HepG2 (cell line): ENCODE measurements around the gene DNAJC5. TPM values are rescaled to one million over a fixed set of nuclear protein-coding genes. Genes with fewer than 3 reads are reported as not detected.

ENCODE experiments used
- ARHGAP35 ChIP-seq: sonication (generic); formaldehyde crosslinking; IDR thresholded peaks from 2 replicates; pipeline ENCODE4 v1.9.0; 2022; ENCODE audit warnings: mild to moderate bottlenecking, inconsistent platforms, moderate library complexity, missing genetic modification reagents, borderline replicate concordance
- IKZF4 ChIP-seq: sonication (generic); formaldehyde crosslinking; IDR thresholded peaks from 2 replicates; pipeline ENCODE4 v1.5.1; 2020; ENCODE audit warnings: borderline replicate concordance, mild to moderate bottlenecking, low read depth, missing genetic modification reagents; ENCODE audit errors: not compliant biosample characterization
- LBX2 ChIP-seq: sonication (generic); formaldehyde crosslinking; IDR thresholded peaks from 2 replicates; pipeline ENCODE4 v1.5.0; 2020; ENCODE audit warnings: missing genetic modification reagents, mild to moderate bottlenecking, borderline replicate concordance
- NR2C2 ChIP-seq: sonication (generic); formaldehyde crosslinking; IDR thresholded peaks from 2 replicates; pipeline ENCODE4 v1.4.0; 2020; ENCODE audit warnings: missing genetic modification reagents, mild to moderate bottlenecking, moderate library complexity, borderline replicate concordance
- SNAI1 ChIP-seq: sonication (generic); formaldehyde crosslinking; IDR thresholded peaks from 2 replicates; pipeline ENCODE4 v1.5.0; 2020; ENCODE audit warnings: mild to moderate bottlenecking, missing genetic modification reagents, borderline replicate concordance
- TEF ChIP-seq: sonication (generic); formaldehyde crosslinking; IDR thresholded peaks from 2 replicates; pipeline ENCODE4 v1.5.0; 2020; ENCODE audit warnings: missing genetic modification reagents
- THYN1 ChIP-seq: sonication (generic); formaldehyde crosslinking; IDR thresholded peaks from 2 replicates; pipeline ENCODE4 v1.8.1; 2023; ENCODE audit warnings: low read depth, mild to moderate bottlenecking, moderate library complexity, missing genetic modification reagents, borderline replicate concordance
- ZNF142 ChIP-seq: sonication (generic); formaldehyde crosslinking; IDR thresholded peaks from 2 replicates; pipeline ENCODE4 v1.4.0; 2020; ENCODE audit warnings: missing genetic modification reagents
- ZNF207 ChIP-seq: fragments of 450-650 bp; IDR thresholded peaks from 2 replicates; pipeline ENCODE4 v1.6.1; 2016; ENCODE audit warnings: antibody characterized with exemption, borderline replicate concordance
- ZNF292 ChIP-seq: sonication (generic); formaldehyde crosslinking; IDR thresholded peaks from 2 replicates; pipeline ENCODE4 v1.8.1; 2022; ENCODE audit warnings: mild to moderate bottlenecking, low read depth, missing genetic modification reagents, borderline replicate concordance
- ZNF296 ChIP-seq: sonication (generic); formaldehyde crosslinking; conservative IDR thresholded peaks from 2 replicates; pipeline ENCODE4 v1.5.0; 2020; ENCODE audit warnings: mild to moderate bottlenecking, missing genetic modification reagents
- ZNF550 ChIP-seq: sonication (generic); formaldehyde crosslinking; IDR thresholded peaks from 2 replicates; pipeline ENCODE4 v1.4.0; 2020; ENCODE audit warnings: mild to moderate bottlenecking, missing genetic modification reagents, borderline replicate concordance
- ZNF615 ChIP-seq: sonication (generic); formaldehyde crosslinking; IDR thresholded peaks from 2 replicates; pipeline ENCODE4 v1.5.0; 2020; ENCODE audit warnings: mild to moderate bottlenecking, missing genetic modification reagents, borderline replicate concordance
- ZNF619 ChIP-seq: sonication (generic); formaldehyde crosslinking; IDR thresholded peaks from 2 replicates; pipeline ENCODE4 v1.4.0; 2020; ENCODE audit warnings: mild to moderate bottlenecking, missing genetic modification reagents
- ZNF672 ChIP-seq: sonication (generic); formaldehyde crosslinking; IDR thresholded peaks from 2 replicates; pipeline ENCODE4 v1.8.1; 2022; ENCODE audit warnings: missing genetic modification reagents
- ZNF740 ChIP-seq: sonication (generic); formaldehyde crosslinking; IDR thresholded peaks from 2 replicates; pipeline ENCODE4 v1.4.0; 2020; ENCODE audit warnings: missing genetic modification reagents
- ZNF781 ChIP-seq: sonication (generic); formaldehyde crosslinking; IDR thresholded peaks from 2 replicates; pipeline ENCODE4 v1.5.1; 2020; ENCODE audit warnings: borderline replicate concordance, mild to moderate bottlenecking, missing genetic modification reagents; ENCODE audit errors: not compliant biosample characterization
- polyA plus RNA-seq, 8 experiments: library from polyadenylated mRNA; depleted of rRNA in 3 of 8; stranded (reverse) in 7 of 8; unstranded in 1 of 8; fragments of >200 nt; fragmentation: Illumina TruSeq in 4 of 8; extraction: Trizol in 4 of 8; gene quantifications; 2 replicates each; pipeline versions ENCODE4 v1.2.1 to v1.2.3, GENCODE V29; 2011 to 2016; ENCODE audit warnings: low read depth in 4 of 8, missing spikeins in 1 of 8, mixed read lengths in 1 of 8; ENCODE audit not compliant: insufficient read depth in 1 of 8
- total RNA-seq, 5 experiments: library from RNA; depleted of rRNA; stranded (reverse); fragments of >200 nt; fragmentation: Illumina TruSeq; extraction: Trizol; gene quantifications; 2 replicates each; pipeline ENCODE4 v1.2.3, GENCODE V29; 2016; ENCODE audit warnings: low read depth in 1 of 5

Gene DNAJC5
- total and polyA plus RNA-seq, 2 of the 13 experiments (the other 11 are each of a cell fraction or from before 2014, with no cell fraction given), result 42.8 to 64.5 TPM

- TF ChIP-seq ZNF550 (CRISPR knock-in tag), result peak; percentile 94; the same call in 1 of the 2 replicates
- peak; percentile 97 for TF ChIP-seq ZNF740 (CRISPR knock-in tag)
- peak; percentile 95 for TF ChIP-seq NR2C2 (CRISPR knock-in tag)
- TF ChIP-seq THYN1, result peak; percentile 98; the same call in 1 of the 2 replicates
- TF ChIP-seq ZNF207, result no peak
- TF ChIP-seq ZNF292 (CRISPR knock-in tag), result peak; percentile 75; the same call in 1 of the 2 replicates
- TF ChIP-seq ZNF619 (CRISPR knock-in tag), result peak; percentile 91
- TF ChIP-seq ZNF672 (CRISPR knock-in tag), result peak; percentile 44; the same call in 1 of the 2 replicates
- TF ChIP-seq ZNF142 (CRISPR knock-in tag), result peak; percentile 87
- peak; percentile 98 for TF ChIP-seq LBX2 (CRISPR knock-in tag)
- peak; percentile 99 for TF ChIP-seq ARHGAP35 (CRISPR knock-in tag)
- TF ChIP-seq ZNF781 (CRISPR knock-in tag), result peak; percentile 88
- TF ChIP-seq IKZF4 (CRISPR knock-in tag), result peak; percentile 99
- TF ChIP-seq SNAI1 (CRISPR knock-in tag), result no peak; the same call in 1 of the 2 replicates
- TF ChIP-seq TEF, result peak; percentile 80
- peak; percentile 31 for TF ChIP-seq ZNF296 (CRISPR knock-in tag)
- TF ChIP-seq ZNF615 (CRISPR knock-in tag), result 0 out of 2 replicates have a peak, but pooled peaks have one; percentile 91
Measured at GRCh38 chr20:63955827-63956663, 61.1 kb downstream of the DNAJC5 start, which contains the start of gene UCKL1 (continued).
